ENCODE results near the gene OR1D2. TPM values are rescaled to one million over a fixed set of nuclear protein-coding genes. Genes with fewer than 3 reads are reported as not detected.
"Not testable (repeated sequence)": the region's sequence is repeated elsewhere in the genome, so short reads cannot be mapped to it uniquely, and the experiment has no call there.

Gene OR1D2, protein sequence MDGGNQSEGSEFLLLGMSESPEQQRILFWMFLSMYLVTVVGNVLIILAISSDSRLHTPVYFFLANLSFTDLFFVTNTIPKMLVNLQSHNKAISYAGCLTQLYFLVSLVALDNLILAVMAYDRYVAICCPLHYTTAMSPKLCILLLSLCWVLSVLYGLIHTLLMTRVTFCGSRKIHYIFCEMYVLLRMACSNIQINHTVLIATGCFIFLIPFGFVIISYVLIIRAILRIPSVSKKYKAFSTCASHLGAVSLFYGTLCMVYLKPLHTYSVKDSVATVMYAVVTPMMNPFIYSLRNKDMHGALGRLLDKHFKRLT
- polyA plus RNA-seq (2012; rRNA removed) = not detected in 2 replicates
- polyA plus RNA-seq (2012; cell fraction: cytosol; rRNA removed) = not detected in 2 replicates
- polyA plus RNA-seq (2012; cell fraction: nucleus; rRNA removed) = not detected in 2 replicates

DNA sequence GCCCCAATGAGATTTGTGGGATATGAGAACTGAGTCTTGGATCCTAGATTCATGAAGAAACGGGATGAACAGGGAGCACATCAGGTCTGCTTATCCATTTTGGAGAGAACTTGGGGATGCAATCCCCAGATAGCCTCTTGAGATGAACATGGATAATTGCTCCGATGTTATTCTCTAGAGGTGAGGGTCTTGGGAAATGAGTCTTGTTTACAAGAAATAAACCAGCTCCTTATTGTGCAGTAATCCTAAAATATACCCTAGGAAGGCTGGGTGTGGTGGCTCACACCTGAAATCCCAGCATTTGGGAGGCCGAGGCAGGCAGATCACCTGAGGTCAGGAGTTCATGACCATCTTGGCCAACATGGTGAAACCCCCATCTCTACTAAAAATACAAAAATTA is at the start of gene OR1D2:
TSS of gene OR1D2 (minus strand) at position 101 of the 400 bp plus-strand sequence. CDS start 11,426 bp downstream, outside the sequence.
- ChIA-PET POLR2A (no interaction called here), CTCF (no interaction called here)
- no peak for DNase-seq
- no peaks in the 10 kb centered on the region for H4K20me1 ChIP-seq (ENCODE audit: insufficient read depth)
- H3K9me3 ChIP-seq = no peaks in the 10 kb centered on the region
- no peaks in the 10 kb centered on the region for H3K4me1 ChIP-seq (ENCODE audit: control insufficient read depth in 1 of 2, insufficient read depth in 2 of 2, low read depth in 1 of 2, low read length in 1 of 2)
- H3K4me2 ChIP-seq = no peak within 1 kb of the TSS
- no peaks in the 10 kb centered on the region for H3F3A ChIP-seq (replicated peaks; ENCODE audit: insufficient read depth)
- H2AFZ ChIP-seq (ENCODE audit: low read depth) = no peak within 1 kb of the TSS
- H3K27me3 ChIP-seq (ENCODE audit: insufficient read depth) = no peaks in the 10 kb centered on the region
- no peaks in the 10 kb centered on the region for H3K79me2 ChIP-seq (ENCODE audit: insufficient read depth)
- no peak within 1 kb of the TSS for H3K9ac ChIP-seq
- H3K36me3 ChIP-seq (replicated peaks in 1 of 2; ENCODE audit: control insufficient read depth in 1 of 2, insufficient read depth in 2 of 2, low read length in 1 of 2) = no peaks in the 10 kb centered on the region
- H3K9me2 ChIP-seq = no peaks in the 10 kb centered on the region
- no peak for TF ChIP-seq RXRA (IDR thresholded peaks at IDR 0.05; ENCODE audit: borderline replicate concordance, low read depth)
- TF ChIP-seq SIN3A (IDR thresholded peaks at IDR 0.05; ENCODE audit: borderline replicate concordance, low read depth, low read length) = no peak
- TF ChIP-seq TAF1 (IDR thresholded peaks at IDR 0.05; ENCODE audit: borderline replicate concordance, low read depth, low read length) = no peak
- TF ChIP-seq EZH2phosphoT487 (IDR thresholded peaks at IDR 0.05; ENCODE audit: borderline replicate concordance, low read depth) = no peak
- no peak for TF ChIP-seq EP300 (IDR thresholded peaks at IDR 0.05; ENCODE audit: borderline replicate concordance in 1 of 2, low read depth in 1 of 2, low read length in 1 of 2)
- TF ChIP-seq, protein P1, sequence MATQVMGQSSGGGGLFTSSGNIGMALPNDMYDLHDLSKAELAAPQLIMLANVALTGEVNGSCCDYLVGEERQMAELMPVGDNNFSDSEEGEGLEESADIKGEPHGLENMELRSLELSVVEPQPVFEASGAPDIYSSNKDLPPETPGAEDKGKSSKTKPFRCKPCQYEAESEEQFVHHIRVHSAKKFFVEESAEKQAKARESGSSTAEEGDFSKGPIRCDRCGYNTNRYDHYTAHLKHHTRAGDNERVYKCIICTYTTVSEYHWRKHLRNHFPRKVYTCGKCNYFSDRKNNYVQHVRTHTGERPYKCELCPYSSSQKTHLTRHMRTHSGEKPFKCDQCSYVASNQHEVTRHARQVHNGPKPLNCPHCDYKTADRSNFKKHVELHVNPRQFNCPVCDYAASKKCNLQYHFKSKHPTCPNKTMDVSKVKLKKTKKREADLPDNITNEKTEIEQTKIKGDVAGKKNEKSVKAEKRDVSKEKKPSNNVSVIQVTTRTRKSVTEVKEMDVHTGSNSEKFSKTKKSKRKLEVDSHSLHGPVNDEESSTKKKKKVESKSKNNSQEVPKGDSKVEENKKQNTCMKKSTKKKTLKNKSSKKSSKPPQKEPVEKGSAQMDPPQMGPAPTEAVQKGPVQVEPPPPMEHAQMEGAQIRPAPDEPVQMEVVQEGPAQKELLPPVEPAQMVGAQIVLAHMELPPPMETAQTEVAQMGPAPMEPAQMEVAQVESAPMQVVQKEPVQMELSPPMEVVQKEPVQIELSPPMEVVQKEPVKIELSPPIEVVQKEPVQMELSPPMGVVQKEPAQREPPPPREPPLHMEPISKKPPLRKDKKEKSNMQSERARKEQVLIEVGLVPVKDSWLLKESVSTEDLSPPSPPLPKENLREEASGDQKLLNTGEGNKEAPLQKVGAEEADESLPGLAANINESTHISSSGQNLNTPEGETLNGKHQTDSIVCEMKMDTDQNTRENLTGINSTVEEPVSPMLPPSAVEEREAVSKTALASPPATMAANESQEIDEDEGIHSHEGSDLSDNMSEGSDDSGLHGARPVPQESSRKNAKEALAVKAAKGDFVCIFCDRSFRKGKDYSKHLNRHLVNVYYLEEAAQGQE (IDR thresholded peaks at IDR 0.05; ENCODE audit: low read depth, low read length) = no peak
- TF ChIP-seq MEF2A (IDR thresholded peaks at IDR 0.05; ENCODE audit: borderline replicate concordance, low read depth) = no peak
- TF ChIP-seq RAD21 (IDR thresholded peaks at IDR 0.05; ENCODE audit: low read length) = no peak
- no peak for TF ChIP-seq FOSL2 (IDR thresholded peaks at IDR 0.05; ENCODE audit: borderline replicate concordance, low read depth)
- no peak for TF ChIP-seq FOXM1 (IDR thresholded peaks at IDR 0.05; ENCODE audit: low read depth)
- TF ChIP-seq POLR2AphosphoS5 (IDR thresholded peaks at IDR 0.05; ENCODE audit: low read depth, low read length) = no peak
- TF ChIP-seq, protein P2, sequence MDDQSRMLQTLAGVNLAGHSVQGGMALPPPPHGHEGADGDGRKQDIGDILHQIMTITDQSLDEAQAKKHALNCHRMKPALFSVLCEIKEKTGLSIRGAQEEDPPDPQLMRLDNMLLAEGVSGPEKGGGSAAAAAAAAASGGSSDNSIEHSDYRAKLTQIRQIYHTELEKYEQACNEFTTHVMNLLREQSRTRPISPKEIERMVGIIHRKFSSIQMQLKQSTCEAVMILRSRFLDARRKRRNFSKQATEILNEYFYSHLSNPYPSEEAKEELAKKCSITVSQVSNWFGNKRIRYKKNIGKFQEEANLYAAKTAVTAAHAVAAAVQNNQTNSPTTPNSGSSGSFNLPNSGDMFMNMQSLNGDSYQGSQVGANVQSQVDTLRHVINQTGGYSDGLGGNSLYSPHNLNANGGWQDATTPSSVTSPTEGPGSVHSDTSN (IDR thresholded peaks at IDR 0.05) = no peak
- no peak for TF ChIP-seq MXI1 (IDR thresholded peaks at IDR 0.05; ENCODE audit: low read depth, low read length)
- no peak for TF ChIP-seq RCOR1 (IDR thresholded peaks at IDR 0.05; ENCODE audit: low read length)
- TF ChIP-seq CHD2 (IDR thresholded peaks at IDR 0.05; ENCODE audit: low read length, partially characterized antibody) = no peak
- TF ChIP-seq, protein P3, sequence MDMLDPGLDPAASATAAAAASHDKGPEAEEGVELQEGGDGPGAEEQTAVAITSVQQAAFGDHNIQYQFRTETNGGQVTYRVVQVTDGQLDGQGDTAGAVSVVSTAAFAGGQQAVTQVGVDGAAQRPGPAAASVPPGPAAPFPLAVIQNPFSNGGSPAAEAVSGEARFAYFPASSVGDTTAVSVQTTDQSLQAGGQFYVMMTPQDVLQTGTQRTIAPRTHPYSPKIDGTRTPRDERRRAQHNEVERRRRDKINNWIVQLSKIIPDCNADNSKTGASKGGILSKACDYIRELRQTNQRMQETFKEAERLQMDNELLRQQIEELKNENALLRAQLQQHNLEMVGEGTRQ (IDR thresholded peaks at IDR 0.05; ENCODE audit: borderline replicate concordance, low read depth, low read length) = no peak
- TF ChIP-seq TCF12 (IDR thresholded peaks at IDR 0.05) = no peak
- TF ChIP-seq ELF1 (IDR thresholded peaks at IDR 0.05) = no peak
- no peak within 1 kb of the TSS for H3K27ac ChIP-seq (ENCODE audit: low read depth in 2 of 2, low read length in 1 of 2)
- H3K4me3 ChIP-seq (ENCODE audit: low read depth in 2 of 2, low read length in 1 of 2) = no peak within 1 kb of the TSS
- WGBS (ENCODE audit: low lambda C conversion rate) = 0% methylated on average over 3 of the region's 3 CpGs

DNA sequence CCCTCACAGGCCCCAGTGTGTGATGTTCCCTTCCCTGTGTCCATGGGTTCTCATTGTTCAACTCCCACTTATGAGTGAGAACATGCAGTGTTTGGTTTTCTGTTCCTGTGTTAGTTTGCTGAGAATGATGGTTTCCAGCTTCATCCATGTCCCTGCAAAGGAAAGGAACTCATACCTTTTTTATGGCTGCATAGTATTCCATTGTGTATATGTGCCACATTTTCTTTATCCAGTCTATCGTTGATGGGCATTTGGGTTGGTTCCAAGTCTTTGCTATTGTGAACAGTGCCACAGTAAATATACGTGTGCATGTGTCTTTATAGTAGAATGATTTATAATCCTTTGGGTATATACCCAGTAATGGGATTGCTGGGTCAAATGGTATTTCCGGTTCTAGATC is 33.3 kb upstream of the OR1D2 start:
- H3K9me3 ChIP-seq; POLR2A ChIA-PET; H3K27me3 ChIP-seq (ENCODE audit: insufficient read depth); H3K4me3 ChIP-seq (ENCODE audit: low read depth in 2 of 2, low read length in 1 of 2); H3K4me2 ChIP-seq; H2AFZ ChIP-seq (ENCODE audit: low read depth); H3K9ac ChIP-seq; H3K4me1 ChIP-seq (ENCODE audit: control insufficient read depth in 1 of 2, insufficient read depth in 2 of 2, low read depth in 1 of 2, low read length in 1 of 2); H3K79me2 ChIP-seq (ENCODE audit: insufficient read depth); DNase-seq; CTCF ChIA-PET; H3K9me2 ChIP-seq; H3K27ac ChIP-seq (ENCODE audit: low read depth in 2 of 2, low read length in 1 of 2); H4K20me1 ChIP-seq (ENCODE audit: insufficient read depth); H3F3A ChIP-seq (replicated peaks; ENCODE audit: insufficient read depth); H3K36me3 ChIP-seq (replicated peaks in 1 of 2; ENCODE audit: control insufficient read depth in 1 of 2, insufficient read depth in 2 of 2, low read length in 1 of 2): not testable (repeated sequence)
- WGBS (ENCODE audit: low lambda C conversion rate) = 0% methylated on average over 3 of the region's 3 CpGs
